ENCODE measurements around the gene STK32B. TPM values are rescaled to one million over a fixed set of nuclear protein-coding genes. Genes with fewer than 3 reads are reported as not detected.

The STK32B gene
- total RNA-seq, 1 experiment from 2014 or later: 1.1 TPM

DNA sequence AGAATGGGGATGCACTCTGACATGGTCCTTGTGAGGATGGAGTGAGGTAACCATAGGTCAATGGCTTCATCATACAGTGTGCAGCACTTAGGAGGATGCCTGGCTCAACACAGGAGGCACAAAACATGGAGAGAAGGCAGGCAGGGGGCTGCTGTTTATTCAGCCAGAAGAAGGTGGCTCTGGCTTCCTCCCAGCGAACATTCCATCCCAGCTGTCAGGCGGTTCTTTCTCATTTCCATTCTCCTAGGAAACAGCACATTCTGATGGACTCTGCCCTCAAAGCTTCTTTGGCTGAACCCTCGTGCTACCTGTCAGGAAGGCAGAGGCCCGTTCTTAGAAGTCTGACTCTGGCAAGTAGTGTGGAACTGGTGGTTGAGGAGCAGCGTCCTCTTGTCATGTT lies 18.6 kb downstream of the STK32B start:
- Histone ChIP-seq H4K20me1 (ENCODE audit: low read length) (no peaks in the 10 kb centered on the region), H3K27me3 (ENCODE audit: low read length) (no peaks in the 10 kb centered on the region), H3K27ac (ENCODE audit: low read length) (no peak overlapping the region), H3K4me3 (ENCODE audit: low read length) (no peak overlapping the region), H3K9me3 (ENCODE audit: low read length) (no peaks in the 10 kb centered on the region), H3K9me2 (replicated peaks; ENCODE audit: low read length) (no peaks in the 10 kb centered on the region), H2AFZ (ENCODE audit: low read length) (no peak overlapping the region), H3K36me3 (ENCODE audit: low read depth, low read length) (no peaks in the 10 kb centered on the region), H3F3A (ENCODE audit: low read length, unreplicated experiment) (no peaks in the 10 kb centered on the region), H3K79me2 (ENCODE audit: low read length) (no peaks in the 10 kb centered on the region), H3K4me2 (ENCODE audit: low read length) (no peak overlapping the region), H3K4me1 (ENCODE audit: insufficient read depth, low read length) (no peaks in the 10 kb centered on the region), H3K9ac (ENCODE audit: low read length) (no peak overlapping the region)
- intact Hi-C loops (cut with micrococcal nuclease): no loop called here
- BruUV-seq (replicated peaks): no TSS peak
- TF ChIP-seq EZH2 (IDR thresholded peaks at IDR 0.05; ENCODE audit: low read length, unreplicated experiment) (no peak), EZH2phosphoT487 (IDR thresholded peaks at IDR 0.05; ENCODE audit: borderline replicate concordance, low read length) (no peak)
- TF ChIP-seq, protein P1, sequence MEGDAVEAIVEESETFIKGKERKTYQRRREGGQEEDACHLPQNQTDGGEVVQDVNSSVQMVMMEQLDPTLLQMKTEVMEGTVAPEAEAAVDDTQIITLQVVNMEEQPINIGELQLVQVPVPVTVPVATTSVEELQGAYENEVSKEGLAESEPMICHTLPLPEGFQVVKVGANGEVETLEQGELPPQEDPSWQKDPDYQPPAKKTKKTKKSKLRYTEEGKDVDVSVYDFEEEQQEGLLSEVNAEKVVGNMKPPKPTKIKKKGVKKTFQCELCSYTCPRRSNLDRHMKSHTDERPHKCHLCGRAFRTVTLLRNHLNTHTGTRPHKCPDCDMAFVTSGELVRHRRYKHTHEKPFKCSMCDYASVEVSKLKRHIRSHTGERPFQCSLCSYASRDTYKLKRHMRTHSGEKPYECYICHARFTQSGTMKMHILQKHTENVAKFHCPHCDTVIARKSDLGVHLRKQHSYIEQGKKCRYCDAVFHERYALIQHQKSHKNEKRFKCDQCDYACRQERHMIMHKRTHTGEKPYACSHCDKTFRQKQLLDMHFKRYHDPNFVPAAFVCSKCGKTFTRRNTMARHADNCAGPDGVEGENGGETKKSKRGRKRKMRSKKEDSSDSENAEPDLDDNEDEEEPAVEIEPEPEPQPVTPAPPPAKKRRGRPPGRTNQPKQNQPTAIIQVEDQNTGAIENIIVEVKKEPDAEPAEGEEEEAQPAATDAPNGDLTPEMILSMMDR (conservative IDR thresholded peaks at IDR 0.05; ENCODE audit: low read depth, low read length): no peak
- ATAC-seq (no peak), DNase-seq (no peak)
- ChIA-PET CTCF (no interaction called here), POLR2A (ENCODE audit: unreplicated experiment) (no interaction called here)

DNA sequence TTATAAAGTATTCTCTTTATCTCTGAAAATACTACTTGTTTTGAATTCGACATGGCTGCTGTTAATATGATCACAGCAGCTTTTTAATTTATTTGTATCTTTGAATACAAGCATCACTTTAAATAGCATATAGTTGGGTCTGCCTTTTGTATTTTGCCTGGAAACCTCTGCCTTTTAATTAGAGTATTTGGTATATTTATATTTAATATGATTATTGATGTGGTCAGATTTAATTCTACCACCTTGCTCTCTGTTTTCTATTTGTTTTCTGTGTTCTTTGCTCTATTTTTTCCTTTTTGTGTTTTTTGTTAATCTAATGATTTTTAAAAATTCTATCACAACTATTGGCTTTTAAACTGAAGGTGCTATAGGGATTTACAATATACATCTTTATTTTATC lies 21.7 kb downstream of the STK32B start:
- Histone ChIP-seq H3K79me2 (ENCODE audit: low read length) (no peaks in the 10 kb centered on the region), H3K27me3 (ENCODE audit: low read length) (no peaks in the 10 kb centered on the region)
- ATAC-seq: no peak

DNA sequence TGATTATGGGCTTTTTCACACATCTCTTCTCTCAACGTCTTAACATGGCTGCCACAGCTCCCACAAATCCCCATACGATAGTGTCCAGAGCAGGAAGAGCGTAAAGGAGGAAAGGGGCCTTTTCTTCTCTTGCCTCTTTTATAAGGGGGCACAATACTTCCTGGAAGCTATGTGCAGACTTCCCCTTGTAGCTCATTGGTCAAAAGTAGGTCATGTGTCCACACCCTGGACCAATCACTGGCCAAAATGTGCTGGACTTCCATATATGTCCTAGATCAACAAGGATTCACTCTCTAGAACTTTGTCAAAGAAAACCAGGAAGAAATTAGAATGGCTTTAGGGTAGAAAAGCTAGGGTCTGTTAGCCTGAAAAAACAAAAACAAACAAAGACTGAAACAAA lies 26.7 kb downstream of the STK32B start:
- H3K4me1 ChIP-seq (ENCODE audit: insufficient read depth, low read length): no peaks in the 10 kb centered on the region
- BruUV-seq (replicated peaks): no TSS peak
- H4K20me1 ChIP-seq (ENCODE audit: low read length): no peaks in the 10 kb centered on the region
- H3K9me2 ChIP-seq (replicated peaks; ENCODE audit: low read length): no peaks in the 10 kb centered on the region
- intact Hi-C loops (cut with micrococcal nuclease): no loop called here
- H3K9me3 ChIP-seq (ENCODE audit: low read length): 0 out of 2 replicates have a peak, but pooled peaks cover 5% of the 10 kb centered on the region
- POLR2A ChIA-PET (ENCODE audit: unreplicated experiment): no interaction called here
- no peak overlapping the region for H3K9ac ChIP-seq (ENCODE audit: low read length)
- CTCF ChIA-PET: no interaction called here
- H3K36me3 ChIP-seq (ENCODE audit: low read depth, low read length): no peaks in the 10 kb centered on the region
- ATAC-seq: no peak
- no peaks in the 10 kb centered on the region for H3K79me2 ChIP-seq (ENCODE audit: low read length)
- no peak for TF ChIP-seq EZH2phosphoT487 (IDR thresholded peaks at IDR 0.05; ENCODE audit: borderline replicate concordance, low read length)
- TF ChIP-seq, protein P1 (conservative IDR thresholded peaks at IDR 0.05; ENCODE audit: low read depth, low read length): no peak
- TF ChIP-seq EZH2 (IDR thresholded peaks at IDR 0.05; ENCODE audit: low read length, unreplicated experiment): no peak
- DNase-seq: no peak
- no peak overlapping the region for H3K4me3 ChIP-seq (ENCODE audit: low read length)
- H3K27ac ChIP-seq (ENCODE audit: low read length): no peak overlapping the region
- H3K27me3 ChIP-seq (ENCODE audit: low read length): no peaks in the 10 kb centered on the region
- no peak overlapping the region for H3K4me2 ChIP-seq (ENCODE audit: low read length)
- no peak overlapping the region for H2AFZ ChIP-seq (ENCODE audit: low read length)
- H3F3A ChIP-seq (ENCODE audit: low read length, unreplicated experiment): no peaks in the 10 kb centered on the region

More for the DNA sequence above, 21.7 kb downstream of the STK32B start:
- intact Hi-C loops (cut with micrococcal nuclease): no loop called here
- no peak overlapping the region for H3K4me2 ChIP-seq (ENCODE audit: low read length)
- no peaks in the 10 kb centered on the region for H3K9me3 ChIP-seq (ENCODE audit: low read length)
- H3K9ac ChIP-seq (ENCODE audit: low read length): no peak overlapping the region
- no peak overlapping the region for H3K4me3 ChIP-seq (ENCODE audit: low read length)
- no peaks in the 10 kb centered on the region for H3K36me3 ChIP-seq (ENCODE audit: low read depth, low read length)
- BruUV-seq (replicated peaks): no TSS peak
- H3K4me1 ChIP-seq (ENCODE audit: insufficient read depth, low read length): no peaks in the 10 kb centered on the region
- no peak overlapping the region for H3K27ac ChIP-seq (ENCODE audit: low read length)
- H4K20me1 ChIP-seq (ENCODE audit: low read length): no peaks in the 10 kb centered on the region
- H3K9me2 ChIP-seq (replicated peaks; ENCODE audit: low read length): no peaks in the 10 kb centered on the region
- TF ChIP-seq EZH2 (IDR thresholded peaks at IDR 0.05; ENCODE audit: low read length, unreplicated experiment): no peak
- no peak for TF ChIP-seq EZH2phosphoT487 (IDR thresholded peaks at IDR 0.05; ENCODE audit: borderline replicate concordance, low read length)
- no peak for DNase-seq
- POLR2A ChIA-PET (ENCODE audit: unreplicated experiment): no interaction called here
- CTCF ChIA-PET: no interaction called here
- H3F3A ChIP-seq (ENCODE audit: low read length, unreplicated experiment): no peaks in the 10 kb centered on the region
- H2AFZ ChIP-seq (ENCODE audit: low read length): no peak overlapping the region
